Esophagus muscularis mucosa (tissue), 3 donors: Measurements from ENCODE around the gene ISG15.

ENCODE experiments used
- EP300 ChIP-seq: sonication (generic); formaldehyde crosslinking; IDR thresholded peaks from one replicate; pipeline ENCODE4 v1.6.1; 2017; ENCODE audit warnings: antibody characterized with exemption
- POLR2AphosphoS5 ChIP-seq, 2 donors: sonication (generic); formaldehyde crosslinking; IDR thresholded peaks; one replicate each; pipeline ENCODE4 v1.6.1; 2017; ENCODE audit warnings: antibody characterized with exemption in 2 of 2

- TF ChIP-seq EP300 (no peak), POLR2AphosphoS5 (IDR thresholded peaks at IDR 0.05) (no peak)
These were observed 47.1 kb upstream of the ISG15 start, which contains the start of gene PLEKHN1 for GRCh38 chr1:966135-966703.
